MM.1S (cell line): ENCODE results near the gene ARFGAP1.

Experiments used
- DNase-seq: peaks from one replicate; pipeline ENCODE4 v3.0.0-alpha.2; 2015
- H2AFZ ChIP-seq: fragments of 300-600 bp; sonication (generic); 2 replicates; pipeline ENCODE4 v1.6.0; 2016; ENCODE audit warnings: antibody characterized with exemption, low read length
- H3F3A ChIP-seq: fragments of 300-600 bp; sonication (generic); 2 replicates; pipeline ENCODE4 v1.6.1; 2016; ENCODE audit warnings: mild to moderate bottlenecking, antibody characterized with exemption, low read length, moderate library complexity, mixed read lengths; ENCODE audit not compliant: insufficient read depth
- H3K27ac ChIP-seq: fragments of 300-600 bp; sonication (generic); 2 replicates; pipeline ENCODE4 v1.5.1; 2016; ENCODE audit warnings: mild to moderate bottlenecking, low read length
- H3K27me3 ChIP-seq: fragments of 300-600 bp; sonication (generic); replicated peaks from 2 replicates; pipeline ENCODE4 v1.6.0; 2016; ENCODE audit warnings: low read length; ENCODE audit not compliant: insufficient read depth
- H3K36me3 ChIP-seq: fragments of 300-600 bp; sonication (generic); replicated peaks from 2 replicates; pipeline ENCODE4 v1.6.1; 2016; ENCODE audit warnings: mild to moderate bottlenecking, low read length, mixed read lengths; ENCODE audit not compliant: insufficient read depth
- H3K4me1 ChIP-seq: fragments of 300-600 bp; sonication (generic); 2 replicates; pipeline ENCODE4 v1.6.1; 2016; ENCODE audit warnings: low read length, mixed read lengths
- H3K4me2 ChIP-seq: fragments of 300-600 bp; sonication (generic); 2 replicates; pipeline ENCODE4 v1.6.0; 2016; ENCODE audit warnings: low read depth, low read length
- H3K4me3 ChIP-seq: fragments of 300-600 bp; sonication (generic); 2 replicates; pipeline ENCODE4 v1.5.1; 2016; ENCODE audit warnings: low read length, mixed read lengths
- H3K79me2 ChIP-seq: fragments of 300-600 bp; sonication (generic); 2 replicates; pipeline ENCODE4 v1.6.1; 2016; ENCODE audit warnings: mixed run types, low read length, mixed read lengths
- H3K9ac ChIP-seq: fragments of 300-600 bp; sonication (generic); 2 replicates; pipeline ENCODE4 v1.6.1; 2016; ENCODE audit warnings: low read length, mixed read lengths
- H3K9me2 ChIP-seq: fragments of 300-600 bp; sonication (generic); replicated peaks from 2 replicates; pipeline ENCODE4 v1.6.1; 2016; ENCODE audit warnings: mild to moderate bottlenecking, low read length, mixed read lengths; ENCODE audit not compliant: insufficient read depth
- H3K9me3 ChIP-seq: fragments of 300-600 bp; sonication (generic); replicated peaks from 2 replicates; pipeline ENCODE4 v1.6.1; 2016; ENCODE audit warnings: mild to moderate bottlenecking, low read length, mixed read lengths; ENCODE audit not compliant: insufficient read depth
- H4K20me1 ChIP-seq: fragments of 300-600 bp; sonication (generic); 2 replicates; pipeline ENCODE4 v1.6.1; 2016; ENCODE audit warnings: mild to moderate bottlenecking, low read length, moderate library complexity, mixed read lengths; ENCODE audit not compliant: insufficient read depth
- EZH2 ChIP-seq: fragments of 300-600 bp; sonication (generic); optimal IDR thresholded peaks from 2 replicates; pipeline ENCODE3; 2017; ENCODE audit warnings: low read depth, mild to moderate bottlenecking, antibody characterized with exemption, low read length, mixed read lengths
- EZH2phosphoT487 ChIP-seq: fragments of 300-600 bp; sonication (generic); IDR thresholded peaks from 2 replicates; pipeline ENCODE4 v1.6.1; 2018; ENCODE audit warnings: antibody characterized with exemption, low read length
- TF ChIP-seq, protein P1 (sequence below): fragments of 300-600 bp; sonication (generic); IDR thresholded peaks from 2 replicates; pipeline ENCODE4 v1.5.1; 2016; ENCODE audit warnings: antibody characterized with exemption, low read length, mixed read lengths

ARFGAP1 gene

DNA sequence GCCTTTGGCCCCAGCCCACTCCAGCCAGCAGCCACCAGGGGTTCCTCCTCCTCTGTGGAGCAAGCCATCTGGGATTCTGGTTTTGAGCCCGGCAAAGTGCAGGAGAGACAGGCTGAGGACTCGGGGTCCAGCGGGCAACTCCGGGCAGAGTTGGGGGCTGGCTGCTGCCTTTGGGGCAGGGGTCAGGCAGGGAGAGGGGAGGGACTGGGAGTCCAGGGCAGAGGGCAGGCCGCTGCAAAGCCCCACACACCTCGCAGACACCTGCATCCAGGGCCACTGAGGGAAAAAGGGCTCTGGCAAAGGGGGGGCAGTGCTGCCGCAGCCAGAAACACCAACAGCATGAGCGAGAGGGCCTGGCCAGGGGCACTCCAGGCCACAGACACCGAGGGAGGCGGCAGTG, 28.1 kb upstream of the ARFGAP1 start:
- Histone ChIP-seq H3K79me2 (no peaks in the 10 kb centered on the region), H3K27ac (no peak overlapping the region), H3K9me2 (no peaks in the 10 kb centered on the region), H3K27me3 (peaks cover 97% of the 10 kb centered on the region), H4K20me1 (no peaks in the 10 kb centered on the region), H3K4me1 (no peaks in the 10 kb centered on the region), H3K36me3 (no peaks in the 10 kb centered on the region), H3F3A (no peaks in the 10 kb centered on the region), H3K4me2 (no peak overlapping the region), H3K9me3 (no peaks in the 10 kb centered on the region), H3K4me3 (no peak overlapping the region), H3K9ac (no peak overlapping the region), H2AFZ (no peak overlapping the region)
- DNase-seq = no peak
- TF ChIP-seq EZH2 (no peak), EZH2phosphoT487 (no peak)
- TF ChIP-seq, protein P1, sequence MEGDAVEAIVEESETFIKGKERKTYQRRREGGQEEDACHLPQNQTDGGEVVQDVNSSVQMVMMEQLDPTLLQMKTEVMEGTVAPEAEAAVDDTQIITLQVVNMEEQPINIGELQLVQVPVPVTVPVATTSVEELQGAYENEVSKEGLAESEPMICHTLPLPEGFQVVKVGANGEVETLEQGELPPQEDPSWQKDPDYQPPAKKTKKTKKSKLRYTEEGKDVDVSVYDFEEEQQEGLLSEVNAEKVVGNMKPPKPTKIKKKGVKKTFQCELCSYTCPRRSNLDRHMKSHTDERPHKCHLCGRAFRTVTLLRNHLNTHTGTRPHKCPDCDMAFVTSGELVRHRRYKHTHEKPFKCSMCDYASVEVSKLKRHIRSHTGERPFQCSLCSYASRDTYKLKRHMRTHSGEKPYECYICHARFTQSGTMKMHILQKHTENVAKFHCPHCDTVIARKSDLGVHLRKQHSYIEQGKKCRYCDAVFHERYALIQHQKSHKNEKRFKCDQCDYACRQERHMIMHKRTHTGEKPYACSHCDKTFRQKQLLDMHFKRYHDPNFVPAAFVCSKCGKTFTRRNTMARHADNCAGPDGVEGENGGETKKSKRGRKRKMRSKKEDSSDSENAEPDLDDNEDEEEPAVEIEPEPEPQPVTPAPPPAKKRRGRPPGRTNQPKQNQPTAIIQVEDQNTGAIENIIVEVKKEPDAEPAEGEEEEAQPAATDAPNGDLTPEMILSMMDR = no peak

DNA sequence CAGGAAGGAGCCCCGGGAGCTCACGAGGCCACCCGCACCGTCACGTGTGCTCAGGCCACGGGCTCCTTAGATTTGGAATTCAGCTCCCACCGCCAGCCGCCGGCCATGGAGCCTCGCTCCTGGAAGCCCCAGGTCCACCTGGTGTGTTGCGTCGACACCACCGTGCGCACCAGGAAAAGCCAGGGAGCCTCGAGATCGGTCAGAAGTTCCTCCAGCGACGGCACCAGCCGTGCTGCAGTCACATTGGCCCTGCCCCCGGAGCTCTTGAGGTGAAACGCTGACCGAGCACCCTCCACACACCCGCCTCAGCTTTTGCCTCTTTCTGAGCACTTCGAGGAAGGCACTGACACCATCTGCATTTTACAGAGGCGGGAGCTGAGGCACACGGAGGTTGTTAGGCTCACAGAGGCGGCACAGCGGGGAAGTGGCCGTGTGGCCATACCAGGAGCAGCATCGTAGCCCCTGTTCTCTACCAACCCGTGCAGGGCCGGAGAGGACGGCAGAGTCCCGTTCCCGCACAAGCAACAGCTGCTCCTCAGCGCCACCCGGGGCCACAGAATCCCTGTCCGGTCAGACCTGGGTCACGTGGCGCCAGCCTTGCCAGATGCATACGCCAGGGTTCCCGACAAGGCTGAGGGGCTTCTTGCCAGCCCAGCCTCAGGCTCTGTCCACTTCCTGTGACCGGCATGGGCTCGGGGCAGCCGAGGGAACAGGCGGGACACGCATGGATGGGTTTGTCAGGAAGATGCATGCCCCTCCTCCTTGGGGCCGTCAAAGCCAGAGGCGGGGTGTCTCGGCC, 25.9 kb upstream of the ARFGAP1 start:
- Histone ChIP-seq H4K20me1 (no peaks in the 10 kb centered on the region), H3K27me3 (peaks cover 89% of the 10 kb centered on the region), H3K9ac (no peak overlapping the region), H2AFZ (no peak overlapping the region), H3K27ac (no peak overlapping the region), H3K9me2 (no peaks in the 10 kb centered on the region), H3K9me3 (no peaks in the 10 kb centered on the region), H3K4me3 (no peak overlapping the region), H3K4me2 (peak overlapping the region; percentile 39; the same call in 1 of the 2 replicates), H3K36me3 (no peaks in the 10 kb centered on the region), H3F3A (no peaks in the 10 kb centered on the region), H3K4me1 (no peaks in the 10 kb centered on the region), H3K79me2 (no peaks in the 10 kb centered on the region)
- no peak for TF ChIP-seq EZH2phosphoT487
- TF ChIP-seq, protein P1 = no peak
- TF ChIP-seq EZH2 = no peak
- DNase-seq = no peak

DNA sequence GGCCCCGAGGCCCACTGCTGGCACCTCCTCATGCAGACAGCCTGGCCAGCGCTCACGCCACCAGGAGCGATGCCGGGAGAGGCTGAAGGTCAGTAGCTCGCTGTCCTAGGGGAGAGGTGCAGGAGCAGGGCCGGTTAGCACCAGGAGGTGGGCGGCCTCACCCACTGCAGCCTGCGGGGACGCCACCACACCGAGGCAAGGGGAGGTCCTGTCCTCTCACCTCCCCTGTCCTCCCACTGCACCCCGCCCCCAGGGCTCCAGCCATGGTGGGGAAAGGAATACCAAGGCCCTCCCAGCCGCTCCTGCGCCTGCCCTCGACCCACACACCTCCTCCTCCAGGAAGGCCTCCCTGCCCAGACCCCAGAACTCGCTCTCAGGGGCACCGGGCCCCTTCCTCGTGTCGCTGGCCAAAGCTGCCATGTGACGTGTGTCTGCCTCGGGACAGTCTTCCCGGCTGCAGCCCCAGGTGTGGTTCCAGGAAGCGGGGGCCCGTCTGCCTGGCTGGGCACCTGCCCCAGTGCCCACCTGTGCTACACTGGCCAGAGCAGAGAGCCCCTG, 24.9 kb upstream of the ARFGAP1 start:
- H3K36me3 ChIP-seq = no peaks in the 10 kb centered on the region
- no peaks in the 10 kb centered on the region for H4K20me1 ChIP-seq
- H3K9me2 ChIP-seq = no peaks in the 10 kb centered on the region
- H3K4me1 ChIP-seq = no peaks in the 10 kb centered on the region
- H3K79me2 ChIP-seq = no peaks in the 10 kb centered on the region
- no peak for DNase-seq
- no peak overlapping the region for H2AFZ ChIP-seq
- no peak for TF ChIP-seq EZH2
- peaks cover 89% of the 10 kb centered on the region for H3K27me3 ChIP-seq
- H3K4me2 ChIP-seq = no peak overlapping the region
- no peak overlapping the region for H3K4me3 ChIP-seq
- H3K27ac ChIP-seq = no peak overlapping the region
- H3F3A ChIP-seq = no peaks in the 10 kb centered on the region
- H3K9ac ChIP-seq = no peak overlapping the region
- no peaks in the 10 kb centered on the region for H3K9me3 ChIP-seq
